Loucy (cell line): ENCODE results near the gene FOSL1.
A peak's percentile ranks its signal among the peaks of the same experiment; 100 is the strongest.

Experiments
- H2AFZ ChIP-seq: fragments of 200-600 bp; sonication (generic); 2 replicates; pipeline ENCODE4 v1.6.0; 2016; ENCODE audit warnings: antibody characterized with exemption, mild to moderate bottlenecking, low read length, moderate library complexity
- H3F3A ChIP-seq: fragments of 200-600 bp; 2 replicates; pipeline ENCODE4 v1.6.0; 2016; ENCODE audit warnings: antibody characterized with exemption, low read depth, mild to moderate bottlenecking
- H3K27me3 ChIP-seq: fragments of 200-600 bp; sonication (generic); 2 replicates; pipeline ENCODE4 v1.6.1; 2014; ENCODE audit warnings: low read length, mild to moderate bottlenecking; ENCODE audit not compliant: insufficient read depth, poor library complexity, severe bottlenecking
- H3K36me3 ChIP-seq: fragments of 200-600 bp; sonication (generic); 2 replicates; pipeline ENCODE4 v1.6.1; 2016; ENCODE audit warnings: low read length; ENCODE audit not compliant: insufficient read depth
- H3K4me1 ChIP-seq: fragments of 200-600 bp; sonication (generic); 2 replicates; pipeline ENCODE4 v1.5.1; 2014; ENCODE audit warnings: low read length, mild to moderate bottlenecking; ENCODE audit not compliant: insufficient read depth, poor library complexity, severe bottlenecking
- H3K4me2 ChIP-seq: fragments of 200-600 bp; sonication (generic); 2 replicates; pipeline ENCODE4 v1.6.0; 2014; ENCODE audit warnings: antibody characterized with exemption, low read length, low read depth, mild to moderate bottlenecking; ENCODE audit not compliant: poor library complexity, severe bottlenecking
- H3K4me3 ChIP-seq: fragments of 200-600 bp; sonication (generic); 2 replicates; pipeline ENCODE4 v1.5.1; 2014; ENCODE audit warnings: low read length, mild to moderate bottlenecking, mixed read lengths; ENCODE audit not compliant: poor library complexity, severe bottlenecking
- H3K79me2 ChIP-seq: fragments of 200-600 bp; sonication (generic); 2 replicates; pipeline ENCODE4 v1.6.1; 2014; ENCODE audit warnings: low read length; ENCODE audit not compliant: insufficient read depth
- H3K9ac ChIP-seq: fragments of 200-600 bp; sonication (generic); 2 replicates; pipeline ENCODE4 v1.6.0; 2014; ENCODE audit warnings: mild to moderate bottlenecking, low read depth, low read length, moderate library complexity; ENCODE audit not compliant: poor library complexity, severe bottlenecking
- H3K9me2 ChIP-seq: fragments of 200-600 bp; sonication (generic); replicated peaks from 2 replicates; pipeline ENCODE4 v1.6.1; 2016; ENCODE audit warnings: low read depth, low read length, mixed read lengths
- H3K9me3 ChIP-seq: fragments of 200-600 bp; sonication (generic); 2 replicates; pipeline ENCODE4 v1.6.1; 2014; ENCODE audit warnings: mild to moderate bottlenecking, antibody characterized with exemption, low read length, low read depth; ENCODE audit not compliant: insufficient read depth
- H4K20me1 ChIP-seq: fragments of 200-600 bp; sonication (generic); 2 replicates; pipeline ENCODE4 v1.6.0; 2014; ENCODE audit warnings: antibody characterized with exemption, low read length, mild to moderate bottlenecking; ENCODE audit not compliant: insufficient read depth, poor library complexity, severe bottlenecking
- CTCF ChIP-seq: fragments of 200-600 bp; sonication (generic); conservative IDR thresholded peaks from 2 replicates; pipeline ENCODE4 v1.5.1; 2014; ENCODE audit warnings: mild to moderate bottlenecking, antibody characterized with exemption, low read length
- EZH2phosphoT487 ChIP-seq: fragments of 200-600 bp; IDR thresholded peaks from 2 replicates; pipeline ENCODE4 v1.6.1; 2018; ENCODE audit warnings: antibody characterized with exemption, mild to moderate bottlenecking, moderate library complexity, borderline replicate concordance

FOSL1 gene

GRCh38 chr11:65861165-65861505, 39.1 kb downstream of the FOSL1 start:
- Histone ChIP-seq H3K36me3 (peaks cover 29% of the 10 kb centered on the region; the same call in 1 of the 2 replicates), H3K9me3 (no peaks in the 10 kb centered on the region), H3K79me2 (peaks cover 66% of the 10 kb centered on the region), H4K20me1 (peaks cover 36% of the 10 kb centered on the region), H3K4me2 (peak overlapping the region; percentile 99), H3K9me2 (no peaks in the 10 kb centered on the region), H3F3A (0 out of 2 replicates have a peak, but pooled peaks cover 7% of the 10 kb centered on the region), H3K27me3 (peaks cover 11% of the 10 kb centered on the region), H3K4me3 (peak overlapping the region; percentile 80), H3K9ac (peak overlapping the region; percentile 98), H2AFZ (no peak overlapping the region), H3K4me1 (peaks cover 32% of the 10 kb centered on the region)
- TF ChIP-seq CTCF (no peak), EZH2phosphoT487 (no peak)

GRCh38 chr11:65860278-65861164, 39.7 kb downstream of the FOSL1 start, which contains the start of gene MUS81:
TSS of gene MUS81 (plus strand) at chr11:65860433. CDS start at chr11:65860754, 321 bp downstream.
- 0 out of 2 replicates have a peak, but pooled peaks cover 7% of the 10 kb centered on the region for H3F3A ChIP-seq
- H3K79me2 ChIP-seq: peaks cover 72% of the 10 kb centered on the region
- no peak for TF ChIP-seq EZH2phosphoT487
- peak; percentile 90 for TF ChIP-seq CTCF
- peak within 1 kb of the TSS; percentile 80 for H3K4me3 ChIP-seq
- peak within 1 kb of the TSS; percentile 87; the same call in 1 of the 2 replicates for H2AFZ ChIP-seq
- H3K9me2 ChIP-seq: no peaks in the 10 kb centered on the region
- H3K36me3 ChIP-seq: peaks cover 34% of the 10 kb centered on the region; the same call in 1 of the 2 replicates
- H3K27me3 ChIP-seq: peaks cover 11% of the 10 kb centered on the region
- peaks cover 38% of the 10 kb centered on the region for H3K4me1 ChIP-seq
- peaks cover 42% of the 10 kb centered on the region for H4K20me1 ChIP-seq
- no peaks in the 10 kb centered on the region for H3K9me3 ChIP-seq
- H3K4me2 ChIP-seq: peak within 1 kb of the TSS; percentile 99
- peak within 1 kb of the TSS; percentile 98 for H3K9ac ChIP-seq

GRCh38 chr11:65859812-65860277, 40.3 kb downstream of the FOSL1 start:
- Histone ChIP-seq H3K4me1 (peaks cover 42% of the 10 kb centered on the region), H3K36me3 (peaks cover 34% of the 10 kb centered on the region; the same call in 1 of the 2 replicates), H3K27me3 (peaks cover 11% of the 10 kb centered on the region), H3K4me2 (peak overlapping the region; percentile 95), H3K9ac (peak overlapping the region; percentile 98), H3K4me3 (peak overlapping the region; percentile 80), H3F3A (0 out of 2 replicates have a peak, but pooled peaks cover 7% of the 10 kb centered on the region), H3K9me2 (no peaks in the 10 kb centered on the region), H2AFZ (peak overlapping the region; percentile 13; the same call in 1 of the 2 replicates), H4K20me1 (peaks cover 49% of the 10 kb centered on the region), H3K9me3 (no peaks in the 10 kb centered on the region), H3K79me2 (peaks cover 73% of the 10 kb centered on the region)
- no peak for TF ChIP-seq CTCF
- no peak for TF ChIP-seq EZH2phosphoT487
